HG03139 (cell line): ENCODE data around the gene PNMA3.
"Not testable (repeated sequence)": the region's sequence is repeated elsewhere in the genome, so short reads cannot be mapped to it uniquely, and the experiment has no call there.

ENCODE experiments used
- ATAC-seq: cut with Tn5 transposase; IDR thresholded peaks from one replicate; pipeline ENCODE4 v1.9.1; 2021; ENCODE audit not compliant: unreplicated experiment

Gene PNMA3

DNA sequence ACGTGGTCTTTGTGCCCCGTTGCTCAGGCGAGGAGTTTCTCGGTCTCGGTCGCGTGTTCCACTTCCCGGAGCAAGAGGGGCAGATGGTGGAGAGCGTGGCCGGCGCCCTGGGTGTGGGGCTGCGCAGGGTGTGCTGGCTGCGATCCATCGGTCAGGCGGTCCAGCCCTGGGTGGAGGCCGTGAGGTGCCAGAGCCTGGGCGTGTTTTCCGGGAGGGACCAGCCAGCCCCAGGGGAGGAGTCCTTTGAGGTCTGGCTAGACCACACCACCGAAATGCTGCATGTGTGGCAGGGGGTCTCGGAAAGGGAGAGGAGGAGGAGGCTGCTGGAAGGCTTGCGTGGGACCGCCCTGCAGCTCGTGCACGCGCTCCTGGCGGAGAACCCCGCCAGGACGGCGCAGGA is 17.1 kb downstream of the PNMA3 start:
- not testable (repeated sequence) for ATAC-seq

DNA sequence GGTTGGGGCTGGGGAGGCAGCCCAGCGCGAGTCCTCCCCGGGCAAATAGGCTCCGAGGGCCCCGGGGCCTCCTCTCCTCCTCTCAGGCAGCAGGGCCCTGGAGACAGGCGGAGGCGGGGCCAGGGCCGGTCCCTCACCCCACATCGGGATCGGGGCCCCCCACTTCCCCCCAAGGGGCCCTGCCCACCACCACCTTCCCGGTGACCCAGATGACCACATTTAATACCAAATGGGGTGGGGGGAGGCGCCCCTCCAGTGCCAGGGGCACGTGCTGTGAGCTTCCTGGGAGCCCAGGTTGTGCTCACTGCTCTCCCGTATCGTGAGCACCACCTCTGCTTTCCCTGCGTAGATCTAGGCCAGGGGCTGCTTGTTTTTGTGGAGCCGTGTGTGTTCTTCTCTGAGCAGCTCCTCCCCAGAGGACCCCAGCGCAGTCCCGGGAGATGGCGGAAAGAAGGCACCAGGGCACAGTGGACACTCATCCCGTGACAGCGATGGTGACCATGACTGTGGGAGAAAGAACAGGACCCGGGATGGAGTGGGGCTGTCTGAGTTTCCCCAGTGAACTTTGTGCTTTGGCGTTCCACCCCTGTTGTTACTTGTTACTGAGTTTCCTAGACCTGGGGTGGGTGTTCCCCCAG is 18.1 kb downstream of the PNMA3 start:
- no peak for ATAC-seq

DNA sequence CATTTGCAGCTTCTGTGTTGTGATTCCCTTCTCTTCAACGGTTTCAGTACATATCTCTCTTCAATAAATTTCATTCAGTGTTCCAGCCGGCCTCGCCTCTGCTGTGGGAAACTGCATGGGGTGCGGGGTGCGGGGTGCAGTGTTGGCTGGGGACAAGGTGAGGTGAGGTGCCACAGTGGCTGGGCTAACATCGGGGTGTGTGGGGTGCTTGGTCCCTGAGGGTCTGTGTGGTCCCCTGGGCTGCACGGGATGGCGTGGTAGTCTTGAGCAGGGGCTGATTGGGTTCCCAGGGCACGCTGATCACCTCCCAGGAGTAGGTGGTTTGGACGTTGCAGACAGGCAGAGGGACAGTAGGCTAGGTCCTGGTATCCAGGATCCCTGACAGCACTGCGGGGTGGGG is 18.7 kb downstream of the PNMA3 start:
- ATAC-seq: no peak

DNA sequence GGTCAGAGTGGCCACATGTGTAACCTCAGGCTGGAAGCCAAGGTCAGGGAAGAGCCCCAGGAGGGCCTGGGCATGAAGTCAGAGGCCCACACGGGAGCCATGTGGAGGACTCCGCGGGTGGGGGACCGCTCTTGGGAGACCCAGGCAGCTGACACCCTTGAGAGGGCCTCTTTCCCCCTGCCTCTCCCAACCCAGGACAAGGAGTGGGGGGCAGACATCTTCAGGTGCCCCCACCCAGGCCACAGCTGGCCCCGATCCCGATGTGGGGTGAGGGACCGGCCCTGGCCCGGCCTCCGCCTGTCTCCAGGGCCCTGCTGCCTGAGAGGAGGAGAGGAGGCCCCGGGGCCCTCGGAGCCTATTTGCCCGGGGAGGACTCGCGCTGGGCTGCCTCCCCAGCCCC is 19.1 kb downstream of the PNMA3 start:
- no peak for ATAC-seq

DNA sequence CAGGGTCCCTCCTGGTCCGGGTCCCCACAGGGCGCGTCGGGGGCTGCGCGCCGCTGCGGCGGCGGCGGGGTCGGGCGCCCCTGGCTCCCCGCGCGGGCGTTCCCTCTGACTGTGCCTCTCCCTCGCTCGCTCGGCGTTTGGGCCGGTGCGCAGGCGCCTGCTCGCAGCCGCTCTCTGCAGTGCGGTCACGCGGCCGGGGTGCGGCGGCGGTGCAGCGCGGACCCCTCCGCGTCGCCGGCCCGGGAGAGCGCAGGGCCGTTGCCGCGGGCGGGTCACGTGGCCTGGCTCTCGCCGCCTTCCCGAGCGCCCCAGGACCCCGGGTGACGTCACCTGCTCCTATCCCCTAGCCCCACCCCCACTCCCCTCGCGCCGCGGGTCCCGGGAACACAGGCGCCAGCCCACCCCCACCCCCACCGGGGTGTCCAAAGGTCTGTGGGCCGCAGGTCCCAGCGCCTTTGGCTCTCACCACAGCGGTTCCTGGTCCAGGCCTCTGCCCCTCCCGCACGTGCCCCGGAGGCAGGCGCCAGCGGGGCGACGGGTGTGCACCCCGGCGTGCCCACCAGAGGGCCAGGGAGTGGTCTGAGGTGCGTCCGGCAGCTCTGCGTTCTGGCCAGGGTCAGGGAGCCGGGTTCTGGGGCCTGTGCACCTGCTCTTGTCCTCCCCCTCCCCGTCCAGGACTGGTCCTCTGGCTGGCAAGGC is 21.3 kb downstream of the PNMA3 start:
- ATAC-seq: not testable (repeated sequence)

DNA sequence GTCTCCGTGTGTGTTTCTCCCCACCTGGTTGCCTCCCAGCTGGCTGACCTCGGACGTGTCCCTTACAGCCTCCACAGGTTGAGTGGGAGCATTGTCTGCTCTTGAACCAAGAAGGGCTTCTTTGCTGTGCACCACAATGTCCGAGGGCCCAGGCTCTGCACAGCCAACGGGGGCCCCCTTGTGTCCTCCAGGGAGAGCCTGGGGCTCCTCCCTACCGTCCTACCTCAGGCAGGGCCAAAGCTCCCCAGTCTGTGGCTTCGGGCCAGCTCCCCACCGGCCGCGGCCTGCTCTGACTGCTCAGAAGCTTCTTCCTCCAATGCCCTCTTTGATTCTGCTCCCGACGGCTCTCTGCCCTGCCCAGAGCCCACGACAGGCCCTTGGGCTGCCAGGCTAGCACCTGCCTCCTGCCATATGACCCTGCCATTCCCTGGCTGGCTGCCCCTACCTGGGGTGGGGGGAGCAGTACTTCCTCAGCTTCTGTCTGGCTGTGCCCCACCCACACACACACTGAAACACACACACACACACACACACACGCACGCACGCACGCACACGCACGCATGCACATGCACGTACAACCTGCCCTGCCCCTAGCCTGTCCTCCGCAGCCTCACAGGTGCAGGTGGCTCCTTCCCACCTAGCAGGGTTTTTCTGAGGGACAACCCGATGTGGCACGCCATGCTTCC is 27.1 kb downstream of the PNMA3 start:
- ATAC-seq: not testable (repeated sequence)

DNA sequence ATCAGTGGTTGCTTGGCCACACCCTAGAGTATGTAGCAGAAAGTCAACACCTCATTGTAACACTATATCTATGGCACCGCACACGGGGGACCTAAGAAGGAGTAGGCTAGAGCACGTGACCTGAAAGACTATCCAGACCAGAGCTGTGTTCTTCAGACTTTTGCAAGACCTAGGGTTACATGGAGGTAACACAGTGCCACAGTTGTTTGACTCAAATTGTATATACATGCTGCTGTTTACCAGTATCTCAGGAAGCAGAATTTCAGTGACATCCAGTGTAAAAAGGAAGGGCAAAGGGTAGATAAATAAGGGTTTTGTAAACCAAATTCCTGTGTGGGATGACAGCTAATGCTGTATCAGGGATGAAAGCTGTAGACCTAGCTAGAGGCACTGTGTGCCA is 46.1 kb downstream of the PNMA3 start:
- no peak for ATAC-seq

DNA sequence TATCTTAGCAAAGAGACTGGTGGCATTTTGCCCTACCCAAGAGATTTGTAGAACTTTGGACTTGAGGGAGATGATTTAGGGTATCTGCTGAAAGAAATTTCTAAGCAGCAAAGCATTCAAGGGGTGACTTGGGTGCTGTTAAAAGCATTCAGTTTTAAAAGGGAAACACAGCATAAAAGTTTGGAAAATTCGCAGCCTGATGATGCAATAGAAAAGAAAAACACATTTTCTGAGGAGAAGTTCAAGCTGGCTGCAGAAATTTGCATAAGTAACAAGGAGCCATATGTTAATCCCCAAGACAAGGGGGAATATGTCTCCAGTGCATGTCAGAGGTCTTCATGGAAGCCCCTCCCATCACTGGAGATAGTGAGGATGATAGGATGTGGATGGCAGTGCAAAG is 48.7 kb downstream of the PNMA3 start:
- ATAC-seq: not testable (repeated sequence)

DNA sequence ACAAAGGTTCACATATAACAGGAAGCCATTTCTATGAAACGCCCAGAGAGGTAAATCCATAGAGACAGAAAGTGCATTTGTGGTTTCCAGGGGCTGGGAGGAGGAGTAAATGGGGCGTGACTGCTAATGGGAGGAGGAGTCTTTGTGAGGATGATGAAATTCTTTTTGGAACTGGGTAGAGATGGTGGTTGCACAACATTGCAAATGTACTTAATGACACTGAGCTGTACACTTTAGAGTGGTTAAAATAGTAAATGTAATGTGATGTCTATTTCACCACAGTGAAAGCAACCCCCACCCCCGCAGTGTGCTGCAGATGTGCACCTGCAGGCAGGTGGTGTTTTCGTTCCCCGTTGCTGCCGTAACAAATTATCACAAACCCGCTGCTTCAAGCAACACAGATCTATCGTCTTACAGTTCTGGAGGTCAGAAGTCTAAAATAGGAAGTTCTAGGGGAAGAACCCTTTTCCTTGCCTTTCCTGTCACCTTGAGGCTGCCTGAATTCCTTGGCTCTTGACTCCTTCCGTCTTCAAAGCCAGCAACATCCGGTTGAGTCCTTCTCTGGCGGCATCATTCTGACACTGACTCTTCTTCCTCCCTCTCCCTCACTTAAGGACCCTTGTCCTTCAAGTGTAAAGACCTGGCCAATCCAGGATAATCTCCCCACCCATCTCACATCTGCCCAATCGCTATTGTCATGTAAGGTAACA is 50.0 kb downstream of the PNMA3 start:
- not testable (repeated sequence) for ATAC-seq
